NCI-H1105 treated with DMSO at 0.1 percent for 48 hours (cell line): ENCODE data around the gene NCOR1.

Experiments used
- DNase-seq: peaks from one replicate; lab custom pipeline; 2025; lab: John Stamatoyannopoulos, UW

NCOR1 gene

DNA sequence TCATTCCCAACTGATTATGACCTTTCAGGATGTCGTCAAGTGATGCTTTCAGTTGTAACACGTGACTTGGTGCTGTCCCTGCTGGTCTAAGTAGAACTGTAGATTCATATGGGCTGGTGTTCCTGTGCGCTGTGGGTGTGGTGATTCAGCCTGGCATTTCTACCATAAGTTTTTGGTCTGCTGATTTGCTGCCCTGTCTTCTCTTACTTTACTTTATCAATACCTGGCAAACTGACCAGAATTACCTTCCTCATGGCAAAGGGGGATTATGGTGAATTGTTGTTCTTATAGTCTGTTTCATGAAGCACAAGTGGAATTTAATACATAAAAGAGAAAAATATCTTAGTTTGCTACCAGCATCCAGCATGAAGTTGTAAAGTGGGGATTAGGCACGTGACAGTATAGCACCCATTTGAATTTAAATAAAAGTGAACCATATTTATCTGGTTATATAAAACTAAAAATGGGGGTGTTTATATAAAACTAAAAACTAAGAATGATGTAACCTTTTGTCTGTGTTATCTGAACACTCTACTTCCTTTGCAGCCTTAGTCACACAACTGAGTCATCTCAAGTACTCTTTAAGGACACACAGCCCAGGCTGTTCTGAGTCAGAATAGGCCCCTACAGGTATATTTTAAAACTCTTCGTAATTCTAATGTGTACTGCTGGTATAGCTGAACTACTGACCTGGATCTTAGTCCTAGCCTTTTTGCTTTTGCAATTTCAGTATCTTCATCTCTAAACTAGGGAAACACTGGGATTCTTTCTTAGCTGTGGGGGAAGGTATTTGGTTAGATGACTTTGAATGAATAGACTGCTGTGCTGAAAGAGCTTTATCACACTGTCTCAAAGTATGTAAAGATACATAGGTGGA lies 187.4 kb downstream of the NCOR1 start:
- DNase-seq = no peak

DNA sequence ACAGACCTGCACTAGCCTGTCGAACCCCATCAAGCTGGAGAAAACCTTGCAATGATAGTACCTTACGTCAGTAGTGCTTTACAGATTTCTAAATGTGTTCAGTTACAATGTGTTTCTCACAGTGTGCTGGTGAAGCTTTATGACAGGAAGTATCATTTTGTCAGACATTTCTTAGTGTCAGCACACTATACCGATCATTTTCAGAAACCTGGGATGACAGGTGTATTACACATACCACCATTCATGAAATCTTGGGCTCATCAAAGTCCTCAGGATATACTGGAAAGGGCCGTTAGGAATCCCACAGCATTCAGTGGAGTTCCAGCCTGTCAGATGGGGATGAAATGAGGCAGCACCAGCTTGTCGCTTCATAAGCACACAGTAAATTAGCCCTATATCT lies 188.4 kb downstream of the NCOR1 start:
- no peak for DNase-seq

DNA sequence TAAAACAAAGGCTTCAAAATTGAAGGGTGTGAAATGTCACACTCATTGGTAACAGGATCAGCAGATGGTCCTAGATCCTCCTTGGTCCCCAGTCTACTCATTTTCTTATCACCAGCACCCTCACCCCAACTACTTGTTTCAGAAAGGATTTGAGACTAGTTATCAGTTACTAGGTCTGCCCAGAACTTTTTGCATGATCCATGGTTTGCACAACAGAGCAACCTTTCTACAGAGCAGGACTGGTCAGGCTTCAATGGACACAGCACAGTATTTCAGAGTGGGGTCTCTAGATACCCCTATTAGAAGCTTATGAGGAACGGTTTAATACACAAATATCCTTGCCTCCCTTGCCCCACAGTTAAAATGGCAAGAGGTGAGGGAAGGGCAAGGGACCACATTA lies 190.1 kb downstream of the NCOR1 start:
- no peak for DNase-seq

DNA sequence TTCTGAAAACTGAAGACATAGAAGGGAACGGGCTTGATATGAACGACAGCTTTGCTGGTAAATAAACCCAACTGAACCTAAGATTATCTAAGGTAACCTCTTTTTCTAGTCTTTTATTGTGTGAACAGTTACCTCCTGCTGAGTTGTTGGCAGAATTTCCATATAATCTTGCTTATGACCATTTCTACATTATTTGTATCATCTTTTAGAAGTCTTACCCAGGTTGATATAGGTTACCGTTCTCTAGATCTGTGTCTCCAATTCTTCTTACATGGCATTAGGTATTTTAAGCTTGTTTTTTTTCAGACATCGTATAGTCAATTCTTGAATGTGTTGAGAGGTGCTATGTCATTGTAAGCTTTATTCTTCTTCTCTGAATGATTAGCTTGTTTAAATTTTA lies 191.5 kb downstream of the NCOR1 start:
- no peak for DNase-seq

DNA sequence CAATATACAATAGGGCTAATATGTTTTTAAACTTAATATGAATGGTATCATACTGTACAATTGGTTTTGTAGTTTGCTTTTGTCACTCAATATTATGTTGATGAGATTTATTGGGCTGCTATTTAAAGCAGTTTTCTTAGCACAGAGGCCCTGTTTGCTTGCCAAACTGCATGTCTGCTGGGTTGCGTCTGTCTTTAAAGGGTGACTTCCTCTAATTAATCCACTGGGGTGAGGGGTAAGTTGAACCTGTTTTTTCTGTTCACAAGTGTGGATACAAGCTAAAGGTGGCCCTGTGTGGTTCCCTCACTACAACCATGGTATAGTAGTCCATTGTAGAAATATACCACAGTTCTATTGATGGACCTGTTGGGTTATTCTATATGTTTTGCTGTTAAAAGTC lies 196.0 kb downstream of the NCOR1 start:
- no peak for DNase-seq

DNA sequence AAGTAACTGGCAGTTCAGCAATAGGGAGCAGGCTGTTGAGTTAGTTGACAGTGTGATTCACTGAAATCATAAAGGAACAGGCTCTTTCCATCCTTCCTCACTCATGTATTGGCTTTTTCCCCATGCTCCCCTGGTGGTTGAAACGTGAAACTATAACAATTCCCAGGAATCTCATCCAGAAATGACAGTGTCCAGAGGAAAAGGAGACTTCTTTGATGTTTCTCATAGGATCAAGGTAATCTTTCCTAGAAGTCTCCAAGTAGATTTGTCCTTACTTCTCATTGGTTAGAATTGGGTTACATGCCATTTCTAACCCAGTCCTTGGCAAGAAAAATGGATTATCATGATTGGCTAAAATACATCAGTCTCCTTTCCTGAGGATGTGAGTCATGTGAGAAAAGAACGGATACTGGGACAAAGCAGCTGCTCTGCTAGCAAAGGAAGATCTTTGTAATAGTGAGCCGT lies 201.4 kb downstream of the NCOR1 start:
- peak; percentile 35 for DNase-seq

DNA sequence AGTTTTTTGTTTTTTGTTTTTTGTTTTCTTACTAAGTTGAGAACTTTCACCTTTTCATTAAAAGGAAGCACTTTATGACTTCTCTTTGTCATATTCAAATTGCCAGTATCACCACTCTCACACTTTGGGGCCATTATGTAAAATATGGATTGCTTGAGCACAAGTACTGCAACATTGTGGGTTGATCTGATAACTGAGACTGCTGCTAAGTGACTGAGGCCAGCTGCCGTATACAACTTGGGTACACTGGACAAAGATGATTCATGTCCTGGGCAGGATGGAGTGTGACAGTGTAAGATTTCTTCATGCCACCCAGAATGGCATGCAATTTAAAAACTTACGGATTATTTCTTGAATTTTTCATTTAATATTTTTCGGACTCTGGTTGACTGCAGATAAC lies 207.9 kb downstream of the NCOR1 start:
- DNase-seq = no peak

DNA sequence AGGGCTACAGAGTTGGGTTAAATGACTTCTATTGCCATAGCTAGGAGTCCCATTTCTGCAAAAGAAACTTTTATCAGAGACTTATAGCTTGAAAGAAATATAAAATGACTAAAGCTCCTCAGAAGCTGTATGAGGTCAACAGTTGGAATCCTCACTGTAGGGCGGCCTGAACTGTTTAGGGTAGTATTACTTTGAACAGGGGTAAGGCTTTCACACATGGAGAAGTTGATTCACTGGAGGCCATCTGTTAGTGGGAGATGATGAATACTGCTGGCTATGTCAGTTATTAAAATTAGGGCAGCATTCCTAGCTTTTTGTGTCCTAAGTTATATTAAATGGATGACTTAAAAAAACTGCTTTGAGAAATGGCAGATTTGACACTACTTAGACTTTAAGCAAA lies 209.7 kb downstream of the NCOR1 start:
- no peak for DNase-seq

DNA sequence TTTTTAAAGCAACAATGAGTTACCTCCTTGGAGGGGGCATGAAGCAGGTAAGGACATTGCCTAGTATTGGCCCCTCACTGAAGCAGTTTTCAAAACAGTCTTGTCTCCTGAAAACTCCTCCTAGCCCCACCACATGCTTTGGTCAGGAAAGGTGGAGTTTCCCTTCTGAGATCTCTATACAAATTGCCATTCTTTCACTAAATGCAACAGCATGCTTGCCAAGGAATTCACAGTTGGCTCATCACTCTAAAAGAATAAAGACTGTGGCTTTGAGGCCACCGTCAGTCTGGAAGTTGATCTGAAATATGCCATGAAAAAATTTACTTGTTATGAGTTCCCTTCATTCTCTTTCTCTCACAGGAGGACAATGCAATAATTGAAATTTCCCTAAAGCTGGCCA lies 211.5 kb downstream of the NCOR1 start:
- DNase-seq = no peak

DNA sequence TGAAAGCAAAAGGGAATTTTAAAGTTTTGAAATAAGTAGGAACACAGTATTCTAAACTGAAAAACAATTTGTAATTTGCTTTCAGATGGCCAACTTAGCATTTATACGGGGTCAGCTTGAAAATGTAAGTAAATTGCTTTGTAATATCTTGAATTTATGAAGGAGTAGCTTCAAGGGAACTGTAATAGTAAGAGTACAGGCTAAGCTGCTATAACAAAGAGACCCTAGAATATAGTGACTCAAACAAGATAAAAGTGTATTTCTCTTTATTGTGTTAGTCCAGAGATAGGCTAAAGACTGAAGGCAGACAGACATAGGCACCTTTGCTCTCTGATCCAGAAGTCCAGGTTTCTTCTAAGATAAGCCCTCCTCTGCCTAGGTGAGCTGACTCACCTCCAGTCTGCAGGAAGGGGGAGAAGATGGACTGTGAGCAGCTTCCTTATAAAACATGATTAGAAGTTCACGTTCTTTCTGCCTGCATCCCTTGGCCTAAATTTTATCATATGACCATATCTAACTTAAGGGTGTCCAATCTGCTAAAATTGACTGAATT lies 212.6 kb downstream of the NCOR1 start:
- DNase-seq = no peak

DNA sequence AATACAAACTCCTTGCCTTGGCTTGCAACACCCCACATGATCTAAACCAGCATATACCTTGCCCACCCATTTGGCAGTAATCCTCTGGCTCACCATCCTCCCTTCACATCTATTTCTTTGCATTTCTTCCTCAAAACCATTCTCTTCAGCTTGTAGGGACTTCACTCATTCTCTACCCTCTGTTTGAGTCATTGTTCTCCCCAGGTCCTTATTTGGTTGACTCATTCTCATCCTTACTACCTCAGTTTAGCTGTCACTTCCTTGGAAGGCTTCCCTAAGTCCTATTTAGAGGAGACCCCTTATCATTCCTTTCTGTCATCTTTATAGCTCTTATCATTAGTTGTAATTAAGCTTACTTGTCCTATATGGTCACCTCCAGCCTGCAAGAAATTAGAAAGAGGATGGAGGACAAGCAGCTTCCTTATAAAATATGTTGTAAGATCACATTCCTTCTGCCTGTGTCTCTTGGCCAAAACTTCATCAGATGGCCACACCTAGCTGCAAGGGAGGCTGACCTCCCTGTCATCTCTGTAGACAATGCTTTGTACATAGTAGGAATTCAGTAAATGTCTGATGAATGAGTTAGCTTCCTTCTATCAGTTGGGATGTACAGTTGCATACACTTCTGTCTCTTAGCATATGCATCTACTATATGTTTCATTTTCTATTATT lies 214.0 kb downstream of the NCOR1 start:
- no peak for DNase-seq

DNA sequence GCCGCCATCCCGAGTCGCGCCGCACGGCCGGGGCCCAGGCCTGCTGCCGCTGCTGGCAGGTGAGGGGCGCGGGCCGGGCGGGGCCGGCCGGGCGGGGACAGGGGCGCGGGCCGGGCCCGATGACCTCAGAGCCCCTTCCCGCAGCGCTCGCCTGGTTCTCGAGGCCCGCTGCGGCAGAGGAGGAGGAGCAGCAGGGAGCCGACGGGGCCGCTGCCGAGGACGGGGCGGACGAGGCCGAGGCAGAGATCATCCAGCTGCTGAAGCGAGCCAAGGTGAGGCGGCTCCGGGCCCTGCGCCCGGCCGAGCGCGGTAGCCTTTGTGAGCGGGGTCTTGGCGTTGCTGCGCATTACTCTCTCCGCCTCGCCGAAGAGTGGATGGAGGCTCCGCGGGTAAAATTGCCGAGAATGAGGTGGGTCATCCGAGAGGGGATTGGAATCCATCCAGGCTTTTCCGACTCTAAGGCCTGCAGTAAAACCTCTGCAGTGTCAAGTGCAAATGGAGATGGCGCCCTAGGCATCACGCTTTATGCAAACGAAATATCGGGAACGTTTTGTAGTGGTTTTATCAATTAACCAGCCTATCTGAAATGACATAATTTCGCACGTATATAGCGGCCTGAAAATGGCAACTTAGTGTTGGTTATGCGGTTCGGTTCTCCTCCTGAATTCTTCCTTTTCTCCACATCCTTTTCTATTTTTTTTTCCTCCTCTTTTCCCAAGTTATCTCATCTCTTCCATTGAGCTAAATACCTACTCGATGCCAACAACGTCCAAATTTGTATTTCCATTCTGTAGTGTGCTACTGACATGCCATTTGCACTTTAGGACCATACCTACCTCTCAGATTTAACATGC lies 215.1 kb downstream of the NCOR1 start:
- DNase-seq = peak; percentile 56

DNA sequence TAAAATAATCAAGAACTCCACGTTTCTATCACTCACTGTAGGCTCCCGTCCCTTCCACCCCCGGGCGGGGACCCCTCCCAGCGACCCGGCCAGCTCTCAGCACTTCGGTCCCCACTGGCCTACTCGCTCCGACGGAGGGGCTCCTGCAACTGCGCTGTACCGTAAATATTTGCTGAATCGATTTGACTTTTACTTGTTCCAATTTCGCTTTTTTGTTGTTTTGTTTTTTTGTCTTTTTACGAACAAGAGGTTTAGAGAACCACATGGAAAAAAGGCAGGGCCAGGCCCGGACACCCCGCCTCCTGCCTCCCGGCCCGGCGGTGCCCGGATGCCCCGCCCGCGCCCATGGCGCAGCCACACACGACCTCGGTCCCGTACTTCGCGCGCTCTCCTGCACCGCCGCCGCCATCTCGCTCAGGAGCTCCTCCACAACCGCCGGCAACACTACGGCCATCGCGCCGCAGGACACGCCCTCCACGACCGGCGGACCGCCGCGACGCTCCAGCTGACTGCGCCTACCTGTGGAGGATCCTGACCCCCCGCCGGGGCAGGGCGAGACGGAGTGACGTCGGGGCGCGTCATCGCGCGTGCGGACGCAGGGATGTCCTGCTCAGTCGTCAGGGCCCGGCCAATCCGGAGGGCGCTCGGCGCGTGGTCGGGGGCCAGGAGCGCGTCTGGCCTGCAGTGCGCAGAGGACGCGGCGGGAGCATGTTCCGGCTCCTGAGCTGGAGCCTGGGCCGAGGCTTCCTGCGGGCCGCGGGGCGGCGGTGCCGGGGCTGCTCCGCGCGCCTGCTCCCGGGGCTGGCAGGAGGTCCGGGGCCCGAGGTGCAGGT lies 216.0 kb downstream of the NCOR1 start, which contains the start of the genes TTC19 and ZSWIM7:
Gene TTC19, plus strand, starts transcription at position 684 of the 833 bp plus-strand sequence. Its CDS starts 25 bp downstream, at position 709.
Gene ZSWIM7, minus strand, starts transcription at position 564 of the 833 bp plus-strand sequence. Its CDS starts 110 bp downstream, at position 454.
- peak; percentile 97 for DNase-seq

DNA sequence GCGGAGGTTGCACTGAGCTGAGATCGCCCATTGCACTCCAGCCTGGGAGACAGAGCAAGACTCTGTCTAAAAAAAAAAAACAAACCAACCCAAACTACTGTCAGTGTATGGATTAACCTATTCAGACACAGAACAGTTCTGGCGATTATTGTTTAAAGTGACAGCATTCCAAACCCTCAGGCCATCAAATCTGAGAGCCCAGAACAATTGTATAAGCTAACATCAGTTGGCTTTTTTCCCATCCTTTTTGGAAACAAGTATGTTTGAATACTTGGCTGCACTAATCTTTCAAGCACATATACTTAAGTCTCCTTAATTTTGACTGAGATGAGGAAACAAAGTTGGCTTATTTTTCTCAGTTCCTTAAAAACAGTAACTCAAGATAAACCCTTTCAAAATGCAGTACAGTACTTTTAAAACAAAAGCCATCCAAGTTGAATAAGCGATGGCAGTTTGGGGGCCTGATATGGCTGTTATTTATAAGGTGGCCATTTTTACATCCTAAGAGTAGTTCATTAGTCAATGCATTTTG lies 217.2 kb downstream of the NCOR1 start:
- DNase-seq = no peak

DNA sequence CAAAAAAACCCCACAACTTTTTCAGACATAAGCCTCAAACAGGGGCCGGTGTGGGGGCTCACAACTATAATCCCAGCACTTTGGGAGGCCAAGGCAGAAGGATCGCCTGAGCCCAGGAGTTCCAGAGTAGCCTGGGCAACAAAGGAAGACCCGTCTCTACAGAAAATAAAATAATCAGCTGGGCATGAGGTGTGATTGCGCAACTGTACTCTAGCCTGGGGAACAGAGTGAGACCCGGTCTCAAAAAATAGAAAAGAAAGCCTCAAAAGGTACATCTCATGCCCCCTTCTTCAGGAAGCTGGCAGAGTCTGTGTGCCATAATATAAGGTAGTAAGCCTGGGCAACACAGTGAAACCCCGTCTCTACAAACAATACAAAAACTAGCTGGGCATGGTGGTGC lies 219.0 kb downstream of the NCOR1 start:
- DNase-seq = no peak

DNA sequence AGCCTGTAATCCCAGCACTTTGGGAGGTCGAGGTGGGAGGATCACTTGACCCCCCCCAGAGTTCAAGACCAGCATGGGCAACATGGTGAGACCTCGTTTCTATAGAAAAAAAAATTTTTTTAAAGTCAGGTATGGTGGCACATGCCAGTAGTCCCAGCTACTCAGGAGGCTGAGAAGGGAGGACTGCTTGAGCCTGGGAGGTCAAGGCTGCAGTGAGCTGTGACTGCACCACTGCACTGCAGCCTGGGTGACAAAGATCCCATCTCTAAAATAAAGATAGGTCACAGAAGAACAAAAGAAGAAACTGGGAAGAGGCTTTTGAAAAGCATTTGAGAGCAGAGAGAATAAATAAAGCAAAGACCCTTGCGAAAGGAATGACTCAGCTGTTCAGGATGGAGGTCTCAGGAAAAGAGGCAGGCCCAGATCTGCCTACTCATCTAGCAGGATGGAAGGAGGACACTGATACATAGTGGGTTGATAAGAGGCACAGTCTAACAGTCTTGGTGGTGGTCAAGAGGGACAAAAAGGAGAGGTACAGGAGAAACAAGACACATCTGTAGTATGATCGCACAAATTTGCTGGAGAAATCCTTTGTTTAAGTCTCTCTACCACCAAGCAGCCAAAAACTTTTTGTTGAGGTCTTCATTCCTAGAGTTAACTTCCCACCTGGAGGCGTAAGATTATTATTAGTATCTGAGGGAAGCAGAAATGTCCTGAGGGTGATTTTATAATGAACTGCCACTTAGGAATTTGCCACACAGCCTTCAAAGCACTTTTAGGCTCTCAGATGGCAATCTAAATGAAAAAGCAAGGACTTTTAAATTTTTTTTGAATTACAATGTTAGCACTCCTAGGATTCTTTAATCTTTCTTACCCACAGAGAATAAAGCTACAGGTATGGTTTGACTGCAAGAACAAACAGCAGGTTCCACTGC lies 233.4 kb downstream of the NCOR1 start:
- no peak for DNase-seq

DNA sequence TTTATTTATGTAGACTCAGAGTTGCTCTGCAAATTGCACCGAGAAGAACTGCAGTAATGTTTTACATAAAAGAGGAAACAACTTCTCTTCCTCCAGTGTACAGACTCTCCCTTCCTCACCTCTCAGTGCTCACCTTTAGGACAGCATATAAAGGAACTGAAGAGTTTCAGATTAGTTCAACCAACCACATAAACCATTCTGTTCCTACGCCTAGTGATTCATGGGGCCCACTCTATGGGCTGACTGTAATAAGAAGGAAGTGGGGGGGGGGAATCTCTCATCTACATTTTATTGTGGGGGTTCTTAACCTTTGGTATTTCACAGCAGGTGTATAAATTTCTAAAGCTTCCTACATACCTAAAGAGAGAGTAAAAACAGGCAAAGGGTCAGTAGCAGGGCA lies 234.1 kb downstream of the NCOR1 start:
- DNase-seq = no peak
